Limb (tissue), 2 donors: ENCODE results near the gene PRR23C.
"Not testable (repeated sequence)": the region's sequence is repeated elsewhere in the genome, so short reads cannot be mapped to it uniquely, and the experiment has no call there.

Source experiments
- DNase-seq, 2 donors: peaks; one replicate each; pipeline ENCODE4 v3.0.0-alpha.2; 2016; ENCODE audit errors: extremely low spot score in 2 of 2

PRR23C gene

GRCh38 chr3:139044366-139045210 lies at the start of gene PRR23C:
TSS of gene PRR23C (minus strand) at chr3:139044892. CDS start at chr3:139044620, 272 bp downstream.
- no peak for DNase-seq

GRCh38 chr3:139093840-139094239 lies 49.1 kb upstream of the PRR23C start:
- DNase-seq, result no peak

- no peak for DNase-seq
Measured at GRCh38 chr3:139088462-139089324, 44.0 kb upstream of the PRR23C start.

GRCh38 chr3:139087621-139088020 lies 42.9 kb upstream of the PRR23C start:
- DNase-seq, result no peak

GRCh38 chr3:139084176-139084575 lies 39.5 kb upstream of the PRR23C start:
- DNase-seq, result no peak

GRCh38 chr3:139074565-139075115 lies 29.9 kb upstream of the PRR23C start:
- DNase-seq, result no peak

GRCh38 chr3:139062918-139063317 lies 18.2 kb upstream of the PRR23C start:
- DNase-seq, result no peak

- no peak for DNase-seq
Measured at GRCh38 chr3:139052802-139053600, 8.3 kb upstream of the PRR23C start.

GRCh38 chr3:139043554-139044365 lies 932 bp downstream of the PRR23C start:
- DNase-seq, result no peak

GRCh38 chr3:139037478-139037877 lies 7.2 kb downstream of the PRR23C start:
- no peak for DNase-seq

- no peak for DNase-seq
Measured at GRCh38 chr3:139032326-139033002, 12.2 kb downstream of the PRR23C start.

- DNase-seq, result not testable (repeated sequence)
Measured at GRCh38 chr3:139030576-139030975, 14.1 kb downstream of the PRR23C start.

GRCh38 chr3:139024968-139025367 lies 19.7 kb downstream of the PRR23C start:
- DNase-seq, result no peak

- DNase-seq, result no peak
Measured at GRCh38 chr3:139020868-139021234, 23.8 kb downstream of the PRR23C start, which contains the start of gene PRR23B. TSS of gene PRR23B (minus strand) at chr3:139020926. CDS start at chr3:139020661, 265 bp downstream.

GRCh38 chr3:139020036-139020867 lies 24.4 kb downstream of the PRR23C start:
- no peak for DNase-seq

GRCh38 chr3:139016430-139017048 lies 28.2 kb downstream of the PRR23C start:
- no peak for DNase-seq

GRCh38 chr3:139006051-139006716 lies 38.5 kb downstream of the PRR23C start, which contains the start of gene PRR23A:
TSS of gene PRR23A (minus strand) at chr3:139006268. CDS start at chr3:139006268, 0 bp downstream.
- DNase-seq, result no peak
